ENCODE results near the gene SYNGR2. TPM values are rescaled to one million over a fixed set of nuclear protein-coding genes. Genes with fewer than 3 reads are reported as not detected.
"Not testable (repeated sequence)": the region's sequence is repeated elsewhere in the genome, so short reads cannot be mapped to it uniquely, and the experiment has no call there.

The SYNGR2 gene
- total RNA-seq, 1 donor from 2014 or later = 41.9 TPM

- no peaks in the 10 kb centered on the region for H3K27me3 ChIP-seq (ENCODE audit: control insufficient read depth, insufficient read depth, low read length)
- no peak for TF ChIP-seq CTCF (IDR thresholded peaks at IDR 0.05; ENCODE audit: insufficient read depth, low read length, severe bottlenecking)
- FAIRE-seq (no peak), DNase-seq (ENCODE audit: low read depth) (peak; percentile 35)
- H3K36me3 ChIP-seq (ENCODE audit: control insufficient read depth, insufficient read depth, low read length) = peaks cover 8% of the 10 kb centered on the region
- peak overlapping the region; percentile 72 for H3K4me3 ChIP-seq (ENCODE audit: low read depth, low read length)
Observed at GRCh38 chr17:78168903-78169793, 767 bp downstream of the SYNGR2 start.

- Histone ChIP-seq H3K4me3 (ENCODE audit: low read depth, low read length) (no peak overlapping the region), H3K27me3 (ENCODE audit: control insufficient read depth, insufficient read depth, low read length) (no peaks in the 10 kb centered on the region), H3K36me3 (ENCODE audit: control insufficient read depth, insufficient read depth, low read length) (peaks cover 8% of the 10 kb centered on the region)
- FAIRE-seq (peak; percentile 7), DNase-seq (ENCODE audit: low read depth) (no peak)
- TF ChIP-seq CTCF (IDR thresholded peaks at IDR 0.05; ENCODE audit: insufficient read depth, low read length, severe bottlenecking) = no peak
Observed at GRCh38 chr17:78170692-78171590, 2.6 kb downstream of the SYNGR2 start.

GRCh38 chr17:78171591-78172248 lies 3.3 kb downstream of the SYNGR2 start:
- not testable (repeated sequence) for H3K27me3 ChIP-seq (ENCODE audit: control insufficient read depth, insufficient read depth, low read length); DNase-seq (ENCODE audit: low read depth); FAIRE-seq; H3K4me3 ChIP-seq (ENCODE audit: low read depth, low read length); H3K36me3 ChIP-seq (ENCODE audit: control insufficient read depth, insufficient read depth, low read length)

- H3K4me3 ChIP-seq (ENCODE audit: low read depth, low read length) = no peak overlapping the region
- TF ChIP-seq CTCF (IDR thresholded peaks at IDR 0.05; ENCODE audit: insufficient read depth, low read length, severe bottlenecking) = no peak
- no peaks in the 10 kb centered on the region for H3K27me3 ChIP-seq (ENCODE audit: control insufficient read depth, insufficient read depth, low read length)
- H3K36me3 ChIP-seq (ENCODE audit: control insufficient read depth, insufficient read depth, low read length) = peaks cover 8% of the 10 kb centered on the region
- no peak for DNase-seq (ENCODE audit: low read depth)
- FAIRE-seq = no peak
Observed at GRCh38 chr17:78172249-78173051, 4.1 kb downstream of the SYNGR2 start.

GRCh38 chr17:78173097-78173715 lies 4.8 kb downstream of the SYNGR2 start:
- Histone ChIP-seq H3K36me3 (ENCODE audit: control insufficient read depth, insufficient read depth, low read length) (peaks cover 8% of the 10 kb centered on the region), H3K27me3 (ENCODE audit: control insufficient read depth, insufficient read depth, low read length) (no peaks in the 10 kb centered on the region), H3K4me3 (ENCODE audit: low read depth, low read length) (no peak overlapping the region)
- FAIRE-seq = no peak
- no peak for TF ChIP-seq CTCF (IDR thresholded peaks at IDR 0.05; ENCODE audit: insufficient read depth, low read length, severe bottlenecking)
- DNase-seq (ENCODE audit: low read depth) = no peak
